ENCODE measurements around the gene LRFN2. TPM values are rescaled to one million over a fixed set of nuclear protein-coding genes. Genes with fewer than 3 reads are reported as not detected.

The LRFN2 gene
- total RNA-seq, 1 donor from 2014 or later: not detected

- no peaks in the 10 kb centered on the region for H3K36me3 ChIP-seq
- no peaks in the 10 kb centered on the region for H3K4me1 ChIP-seq
- DNase-seq: no peak
- intact Hi-C loops (cut with micrococcal nuclease): no loop called here
- H3K27me3 ChIP-seq (ENCODE audit: low read depth): peaks cover 22% of the 10 kb centered on the region
- no peak for TF ChIP-seq CTCF (IDR thresholded peaks at IDR 0.05; ENCODE audit: borderline replicate concordance)
- no peak overlapping the region for H3K4me3 ChIP-seq
- no peaks in the 10 kb centered on the region for H3K9me3 ChIP-seq (replicated peaks)
- no peak overlapping the region for H3K27ac ChIP-seq (replicated peaks)
Measured at GRCh38 chr6:40399888-40400457, 187.2 kb downstream of the LRFN2 start.

GRCh38 chr6:40398810-40399477 lies 188.2 kb downstream of the LRFN2 start:
- no peaks in the 10 kb centered on the region for H3K9me3 ChIP-seq (replicated peaks)
- intact Hi-C loops (cut with micrococcal nuclease): no loop called here
- H3K4me3 ChIP-seq: no peak overlapping the region
- H3K27ac ChIP-seq (replicated peaks): no peak overlapping the region
- peaks cover 22% of the 10 kb centered on the region for H3K27me3 ChIP-seq (ENCODE audit: low read depth)
- H3K36me3 ChIP-seq: no peaks in the 10 kb centered on the region
- no peak for TF ChIP-seq CTCF (IDR thresholded peaks at IDR 0.05; ENCODE audit: borderline replicate concordance)
- DNase-seq: no peak
- no peaks in the 10 kb centered on the region for H3K4me1 ChIP-seq

DNA sequence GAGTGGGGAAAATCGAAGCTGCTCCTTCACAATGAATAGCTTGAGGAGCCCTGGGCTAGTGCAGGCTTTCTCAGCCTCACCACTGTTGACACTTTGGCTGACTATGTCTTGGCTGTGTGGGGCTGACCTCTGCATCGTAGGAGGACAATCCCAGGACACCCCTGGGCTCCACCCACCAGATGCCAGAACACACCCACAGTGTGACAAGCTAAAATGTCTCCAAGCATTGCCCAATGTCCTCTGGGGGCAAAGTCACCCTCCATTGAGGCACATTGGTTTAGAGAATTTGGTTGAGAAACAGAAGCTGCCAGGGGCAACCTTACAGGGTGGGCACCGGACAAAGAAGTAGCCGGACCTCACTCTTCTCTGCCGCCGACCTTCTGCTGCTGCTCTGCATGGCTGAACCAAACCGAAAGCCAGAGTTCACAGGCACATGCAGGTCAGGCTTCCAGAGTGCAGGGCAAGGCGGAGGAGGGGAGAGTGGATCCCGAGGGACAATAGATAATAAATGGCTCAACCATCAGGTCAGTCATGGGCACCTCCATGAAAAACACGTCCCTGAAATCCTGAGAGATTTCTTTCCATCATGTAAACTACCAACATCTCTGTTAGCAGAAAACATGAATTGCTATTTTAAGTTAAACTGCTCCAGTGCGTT lies 189.0 kb downstream of the LRFN2 start:
- Histone ChIP-seq H3K36me3 (no peaks in the 10 kb centered on the region), H3K27ac (replicated peaks) (no peak overlapping the region), H3K4me1 (no peaks in the 10 kb centered on the region), H3K9me3 (replicated peaks) (no peaks in the 10 kb centered on the region), H3K4me3 (no peak overlapping the region), H3K27me3 (ENCODE audit: low read depth) (peaks cover 30% of the 10 kb centered on the region)
- intact Hi-C loops (cut with micrococcal nuclease): no loop called here
- no peak for DNase-seq
- no peak for TF ChIP-seq CTCF (IDR thresholded peaks at IDR 0.05; ENCODE audit: borderline replicate concordance)

- no peak for DNase-seq
- Histone ChIP-seq H3K27ac (replicated peaks) (no peak overlapping the region), H3K4me3 (no peak overlapping the region), H3K27me3 (ENCODE audit: low read depth) (peaks cover 34% of the 10 kb centered on the region), H3K36me3 (no peaks in the 10 kb centered on the region), H3K4me1 (no peaks in the 10 kb centered on the region), H3K9me3 (replicated peaks) (no peaks in the 10 kb centered on the region)
- intact Hi-C loops (cut with micrococcal nuclease): no loop called here
- no peak for TF ChIP-seq CTCF (IDR thresholded peaks at IDR 0.05; ENCODE audit: borderline replicate concordance)
Measured at GRCh38 chr6:40397287-40398033, 189.7 kb downstream of the LRFN2 start.

GRCh38 chr6:40395698-40396076 lies 191.5 kb downstream of the LRFN2 start:
- no peaks in the 10 kb centered on the region for H3K36me3 ChIP-seq
- peaks cover 40% of the 10 kb centered on the region for H3K27me3 ChIP-seq (ENCODE audit: low read depth)
- TF ChIP-seq CTCF (IDR thresholded peaks at IDR 0.05; ENCODE audit: borderline replicate concordance): no peak
- no peaks in the 10 kb centered on the region for H3K9me3 ChIP-seq (replicated peaks)
- intact Hi-C loops (cut with micrococcal nuclease): no loop called here
- H3K27ac ChIP-seq (replicated peaks): no peak overlapping the region
- no peak for DNase-seq
- no peak overlapping the region for H3K4me3 ChIP-seq
- no peaks in the 10 kb centered on the region for H3K4me1 ChIP-seq

All from left ventricle myocardium inferior (tissue), 1 donor.